Astrocyte of the spinal cord (primary cell): ENCODE measurements around the gene GRIP2.

ENCODE experiments used
- DNase-seq: peaks from one replicate; pipeline ENCODE4 v3.0.0; 2011; ENCODE audit warnings: low read depth, low spot score
- H3K4me3 ChIP-seq: 2 replicates; pipeline ENCODE4 v1.5.1; 2011; ENCODE audit warnings: low read depth, mild to moderate bottlenecking, low read length, moderate library complexity
- CTCF ChIP-seq: IDR thresholded peaks from 2 replicates; pipeline ENCODE4 v1.5.1; 2012; ENCODE audit warnings: low read depth, mild to moderate bottlenecking, low read length, inconsistent platforms
- in situ Hi-C: cut with HindIII; loops from 2 replicates; pipeline ENCODE4 v1.10.0; 2017; ENCODE audit warnings: low sequenced_read_pairs

Gene GRIP2

GRCh38 chr3:14494973-14495300 is 45.2 kb downstream of the GRIP2 start:
- H3K4me3 ChIP-seq, result no peak overlapping the region
- in situ Hi-C loops, result no loop called here
- no peak for TF ChIP-seq CTCF
- DNase-seq, result no peak

GRCh38 chr3:14494279-14494972 is 45.7 kb downstream of the GRIP2 start:
- TF ChIP-seq CTCF, result no peak
- in situ Hi-C loops, result no loop called here
- no peak overlapping the region for H3K4me3 ChIP-seq
- DNase-seq, result no peak

GRCh38 chr3:14492948-14493881 is 46.9 kb downstream of the GRIP2 start:
- in situ Hi-C loops, result no loop called here
- no peak for DNase-seq
- TF ChIP-seq CTCF, result no peak
- no peak overlapping the region for H3K4me3 ChIP-seq

GRCh38 chr3:14491396-14492190 is 48.5 kb downstream of the GRIP2 start:
- in situ Hi-C loops, result no loop called here
- no peak for TF ChIP-seq CTCF

GRCh38 chr3:14490831-14491230 is 49.3 kb downstream of the GRIP2 start:
- no peak for TF ChIP-seq CTCF
- H3K4me3 ChIP-seq, result no peak overlapping the region
- in situ Hi-C loops, result no loop called here
- DNase-seq, result no peak

More at GRCh38 chr3:14491396-14492190, 48.5 kb downstream of the GRIP2 start:
- no peak for DNase-seq
- H3K4me3 ChIP-seq, result no peak overlapping the region

- no peak overlapping the region for H3K4me3 ChIP-seq
- in situ Hi-C loops, result no loop called here
Measured at GRCh38 chr3:14490255-14490654, 49.9 kb downstream of the GRIP2 start.

More at GRCh38 chr3:14490255-14490654, 49.9 kb downstream of the GRIP2 start:
- DNase-seq, result no peak
- TF ChIP-seq CTCF, result no peak
